Sigmoid colon (tissue), 7 donors: ENCODE measurements around the gene NOS3. TPM values are rescaled to one million over a fixed set of nuclear protein-coding genes. Genes with fewer than 3 reads are reported as not detected.
A peak's percentile ranks its signal among the peaks of the same experiment; 100 is the strongest.

Experiments used
- DNase-seq: peaks from one replicate; pipeline ENCODE4 v3.0.0-alpha.2; 2019
- H3K27ac ChIP-seq, 4 donors: fragments of 200-600 bp; sonication (generic); one replicate each; pipeline ENCODE4 v1.5.1; 2016 to 2019; ENCODE audit warnings: mild to moderate bottlenecking in 1 of 4
- H3K27me3 ChIP-seq, 3 donors: fragments of 200-600 bp; sonication (generic); one replicate each; pipeline ENCODE4 v1.5.1; 2019; ENCODE audit warnings: mild to moderate bottlenecking in 1 of 3
- H3K36me3 ChIP-seq, 4 donors: fragments of 200-600 bp; sonication (generic); one replicate each; pipeline ENCODE4 v1.5.1; 2016 to 2019
- H3K4me1 ChIP-seq, 4 donors: fragments of 200-600 bp; sonication (generic); one replicate each; pipeline ENCODE4 v1.5.1; 2017 to 2019
- H3K4me3 ChIP-seq, 4 donors: fragments of 200-600 bp; sonication (generic); one replicate each; pipeline ENCODE4 v1.5.1; 2017 to 2019; ENCODE audit warnings: mild to moderate bottlenecking in 2 of 4, moderate library complexity in 1 of 4
- H3K9me3 ChIP-seq, 4 donors: fragments of 200-600 bp in 3 of 4; sonication (generic) in 3 of 4; one replicate each; pipeline versions ENCODE4 v1.5.1 to v1.6.1; 2013 to 2019
- EP300 ChIP-seq, 4 donors: sonication (generic); formaldehyde crosslinking; IDR thresholded peaks; one replicate each; pipeline ENCODE4 v1.6.1; 2017; ENCODE audit warnings: antibody characterized with exemption in 4 of 4
- POLR2A ChIP-seq, 2 donors: fragments of 450-650 bp; IDR thresholded peaks; one replicate each; pipeline ENCODE4 v1.6.1; 2016; ENCODE audit warnings: antibody characterized with exemption in 2 of 2, mild to moderate bottlenecking in 2 of 2, moderate library complexity in 2 of 2
- POLR2AphosphoS5 ChIP-seq, 4 donors: sonication (generic); formaldehyde crosslinking; IDR thresholded peaks; one replicate each; pipeline ENCODE4 v1.6.1; 2017; ENCODE audit warnings: antibody characterized with exemption in 4 of 4
- WGBS, 2 donors: extraction: QIAGEN DNeasy Blood & Tissue Kit; methylation state at CpG; one replicate each; pipeline ENCODE4 v1.1.7; 2013; 5-methylcytosine and 5-hydroxymethylcytosine counted together
- intact Hi-C: fragments of 100-400 bp; cut with DNase I; formaldehyde crosslinking; loops from one replicate; pipeline ENCODE4 v1.15.1; 2023
- polyA plus RNA-seq, 3 donors: library from polyadenylated mRNA; stranded (reverse); fragments of 200-250 nt; gene quantifications; one replicate each; pipeline ENCODE4 v1.2.3, GENCODE V29; 2013
- total RNA-seq, 4 donors: library from RNA; depleted of rRNA; stranded (reverse); fragments of >200 nt; gene quantifications; one replicate each; pipeline ENCODE4 v1.1.0, GENCODE V29; 2016
- TF ChIP-seq, protein P1 (sequence below), 4 experiments: fragments of 450-650 bp in 3 of 4; fragments of 200-600 bp in 1 of 4; IDR thresholded peaks; one replicate each; pipeline ENCODE4 v1.5.1; 2016 to 2019; ENCODE audit warnings: antibody characterized with exemption in 4 of 4, mild to moderate bottlenecking in 3 of 4, moderate library complexity in 2 of 4
- donor health status: healthy with polysubstance abuse.
- donor health status: Bipolar disorder and iron deficiency.
- donor health status: healthy.

Gene NOS3
- total and polyA plus RNA-seq, 7 donors: 0.23 to 7.2 (median 1.8) TPM

DNA sequence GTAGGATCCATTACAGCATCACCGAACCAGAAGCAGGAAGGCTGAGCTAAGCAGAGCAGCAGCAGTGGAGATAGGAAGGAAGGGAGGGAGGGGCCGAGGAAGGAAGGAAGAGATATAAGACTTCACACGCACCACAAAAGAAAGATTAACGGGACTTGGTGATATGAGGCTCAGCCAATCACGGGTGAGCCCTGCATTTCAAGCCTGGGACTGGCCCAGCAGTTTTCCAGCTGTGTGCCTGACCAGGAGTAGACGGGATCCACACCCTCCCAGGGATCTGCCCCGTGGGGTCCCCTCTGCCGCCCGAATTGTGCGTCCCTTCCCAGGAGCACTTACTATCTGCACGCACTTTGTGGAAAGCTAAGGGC is 17.3 kb downstream of the NOS3 start:
- 46 to 56% methylated on average over 11 of the region's 11 CpGs for WGBS, 2 donors
- peaks cover 3 to 41% (median 29%) of the 10 kb centered on the region in 3 donors for H3K27me3 ChIP-seq
- H3K4me1 ChIP-seq: peaks cover 0 to 14% (median 3%) of the 10 kb centered on the region in 4 donors
- DNase-seq: no peak
- TF ChIP-seq, protein P1, sequence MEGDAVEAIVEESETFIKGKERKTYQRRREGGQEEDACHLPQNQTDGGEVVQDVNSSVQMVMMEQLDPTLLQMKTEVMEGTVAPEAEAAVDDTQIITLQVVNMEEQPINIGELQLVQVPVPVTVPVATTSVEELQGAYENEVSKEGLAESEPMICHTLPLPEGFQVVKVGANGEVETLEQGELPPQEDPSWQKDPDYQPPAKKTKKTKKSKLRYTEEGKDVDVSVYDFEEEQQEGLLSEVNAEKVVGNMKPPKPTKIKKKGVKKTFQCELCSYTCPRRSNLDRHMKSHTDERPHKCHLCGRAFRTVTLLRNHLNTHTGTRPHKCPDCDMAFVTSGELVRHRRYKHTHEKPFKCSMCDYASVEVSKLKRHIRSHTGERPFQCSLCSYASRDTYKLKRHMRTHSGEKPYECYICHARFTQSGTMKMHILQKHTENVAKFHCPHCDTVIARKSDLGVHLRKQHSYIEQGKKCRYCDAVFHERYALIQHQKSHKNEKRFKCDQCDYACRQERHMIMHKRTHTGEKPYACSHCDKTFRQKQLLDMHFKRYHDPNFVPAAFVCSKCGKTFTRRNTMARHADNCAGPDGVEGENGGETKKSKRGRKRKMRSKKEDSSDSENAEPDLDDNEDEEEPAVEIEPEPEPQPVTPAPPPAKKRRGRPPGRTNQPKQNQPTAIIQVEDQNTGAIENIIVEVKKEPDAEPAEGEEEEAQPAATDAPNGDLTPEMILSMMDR (IDR thresholded peaks at IDR 0.05): no peak
- no peak for TF ChIP-seq EP300 (IDR thresholded peaks at IDR 0.05)
- no peak for TF ChIP-seq POLR2AphosphoS5 (IDR thresholded peaks at IDR 0.05)
- TF ChIP-seq POLR2A (IDR thresholded peaks at IDR 0.05): no peak
- H3K36me3 ChIP-seq: no peaks in the 10 kb centered on the region
- H3K4me3 ChIP-seq: peak overlapping the region in 2 of 4 donors; percentile 17 to 19
- intact Hi-C loops: loop anchor here (5.0 kb wide), 1 partner anchor 231 kb away; no protein-coding TSS in a partner anchor
- H3K27ac ChIP-seq: no peak overlapping the region
- no peaks in the 10 kb centered on the region for H3K9me3 ChIP-seq

DNA sequence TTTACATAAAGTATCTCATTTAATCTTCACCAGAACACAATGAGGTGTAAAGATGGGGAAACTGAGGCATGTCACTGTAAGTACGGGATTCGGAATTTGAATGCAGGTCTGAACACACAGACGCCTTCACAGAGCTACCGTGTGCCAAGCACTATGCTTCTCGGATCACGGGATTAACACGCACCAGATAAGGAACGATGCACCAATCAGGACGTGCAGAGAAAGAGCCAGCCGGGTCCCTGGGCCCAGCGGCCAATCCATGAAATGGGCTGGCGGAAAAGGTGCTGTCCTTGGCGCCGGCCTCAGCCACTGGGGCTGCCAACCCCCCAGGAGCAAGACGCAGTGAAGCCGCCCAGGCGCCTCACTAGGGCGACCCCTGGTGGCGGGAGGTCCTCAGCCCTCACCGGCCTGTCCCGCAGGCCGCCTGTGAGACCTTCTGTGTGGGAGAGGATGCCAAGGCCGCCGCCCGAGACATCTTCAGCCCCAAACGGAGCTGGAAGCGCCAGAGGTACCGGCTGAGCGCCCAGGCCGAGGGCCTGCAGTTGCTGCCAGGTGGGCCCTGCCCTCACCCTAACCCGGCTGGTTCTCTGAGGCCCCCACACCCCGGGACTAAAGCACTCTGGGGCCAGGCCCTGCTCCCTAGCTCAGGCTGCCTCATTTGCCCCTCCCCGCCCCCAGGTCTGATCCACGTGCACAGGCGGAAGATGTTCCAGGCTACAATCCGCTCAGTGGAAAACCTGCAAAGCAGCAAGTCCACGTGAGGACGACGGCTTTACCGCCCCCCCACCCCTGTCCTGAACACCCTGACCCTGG is 17.9 kb downstream of the NOS3 start:
- peaks cover 8 to 47% (median 35%) of the 10 kb centered on the region in 3 donors for H3K27me3 ChIP-seq
- H3K4me1 ChIP-seq: peaks cover 0 to 20% (median 9%) of the 10 kb centered on the region in 4 donors
- no peak for DNase-seq
- no peak overlapping the region for H3K27ac ChIP-seq
- intact Hi-C loops: loop anchor here (5.0 kb wide), 1 partner anchor 231 kb away; no protein-coding TSS in a partner anchor
- no peaks in the 10 kb centered on the region for H3K9me3 ChIP-seq
- H3K36me3 ChIP-seq: no peaks in the 10 kb centered on the region
- WGBS, 2 donors: 58 to 68% methylated on average over 40 of the region's 40 CpGs
- peak overlapping the region in 2 of 4 donors; percentile 17 to 19 for H3K4me3 ChIP-seq
- TF ChIP-seq POLR2A (IDR thresholded peaks at IDR 0.05): no peak
- TF ChIP-seq POLR2AphosphoS5 (IDR thresholded peaks at IDR 0.05): no peak
- TF ChIP-seq, protein P1 (IDR thresholded peaks at IDR 0.05): peak in 3 of 4 experiments; percentile 32 to 62 (median 33)
- no peak for TF ChIP-seq EP300 (IDR thresholded peaks at IDR 0.05)

DNA sequence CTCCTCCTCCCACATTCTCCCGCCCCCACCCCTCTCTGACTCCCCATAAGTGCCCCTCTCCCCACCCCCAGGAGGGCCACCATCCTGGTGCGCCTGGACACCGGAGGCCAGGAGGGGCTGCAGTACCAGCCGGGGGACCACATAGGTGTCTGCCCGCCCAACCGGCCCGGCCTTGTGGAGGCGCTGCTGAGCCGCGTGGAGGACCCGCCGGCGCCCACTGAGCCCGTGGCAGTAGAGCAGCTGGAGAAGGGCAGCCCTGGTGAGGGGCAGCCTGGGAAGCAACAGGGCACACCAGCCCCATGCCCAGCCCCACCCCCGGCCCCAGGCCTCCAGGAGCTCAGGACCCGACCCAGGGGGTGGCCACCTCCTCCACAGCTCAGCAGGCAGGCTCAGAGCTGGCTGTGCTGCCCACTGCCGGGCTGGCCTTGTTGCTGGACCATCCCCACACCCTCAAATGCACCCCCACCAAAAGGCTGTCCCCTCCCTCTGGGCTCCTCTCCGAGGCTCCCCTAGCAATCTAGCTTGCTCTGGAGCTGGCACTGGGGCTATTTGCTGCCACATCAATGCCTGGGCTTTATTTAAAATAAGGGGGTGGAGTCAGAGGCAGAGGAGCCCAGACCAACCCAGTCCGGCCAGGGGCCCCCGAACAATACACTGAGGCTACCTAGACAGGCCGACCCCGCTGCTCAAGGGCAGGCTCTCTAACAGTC is 18.7 kb downstream of the NOS3 start:
- peaks cover 0 to 26% (median 15%) of the 10 kb centered on the region in 4 donors for H3K4me1 ChIP-seq
- TF ChIP-seq EP300 (IDR thresholded peaks at IDR 0.05) (no peak), POLR2A (IDR thresholded peaks at IDR 0.05) (no peak), POLR2AphosphoS5 (IDR thresholded peaks at IDR 0.05) (no peak)
- TF ChIP-seq, protein P1 (IDR thresholded peaks at IDR 0.05): no peak
- DNase-seq: no peak
- H3K36me3 ChIP-seq: no peaks in the 10 kb centered on the region
- H3K4me3 ChIP-seq: no peak overlapping the region
- 80 to 86% methylated on average over 22 of the region's 22 CpGs for WGBS, 2 donors
- H3K27me3 ChIP-seq: peaks cover 15 to 54% (median 42%) of the 10 kb centered on the region in 3 donors
- H3K27ac ChIP-seq: no peak overlapping the region
- intact Hi-C loops: loop anchor here (5.0 kb wide), 1 partner anchor 232 kb away; no protein-coding TSS in a partner anchor
- H3K9me3 ChIP-seq: no peaks in the 10 kb centered on the region

DNA sequence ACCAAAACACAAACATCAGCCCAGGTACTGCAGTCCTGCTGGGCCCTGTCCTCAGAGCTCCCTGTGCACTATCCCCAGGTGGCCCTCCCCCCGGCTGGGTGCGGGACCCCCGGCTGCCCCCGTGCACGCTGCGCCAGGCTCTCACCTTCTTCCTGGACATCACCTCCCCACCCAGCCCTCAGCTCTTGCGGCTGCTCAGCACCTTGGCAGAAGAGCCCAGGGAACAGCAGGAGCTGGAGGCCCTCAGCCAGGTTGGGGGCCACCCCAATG is 19.2 kb downstream of the NOS3 start:
- whole genome bisulfite sequencing, 2 donors: 51 to 64% methylated on average over 7 of the region's 7 CpGs
- Histone ChIP-seq H3K36me3 (no peaks in the 10 kb centered on the region), H3K27me3 (peaks cover 17 to 59% (median 47%) of the 10 kb centered on the region in 3 donors), H3K27ac (no peak overlapping the region), H3K9me3 (no peaks in the 10 kb centered on the region), H3K4me1 (peaks cover 0 to 26% (median 15%) of the 10 kb centered on the region in 4 donors), H3K4me3 (no peak overlapping the region)
- DNase-seq: no peak
- intact Hi-C loops: no loop called here
- TF ChIP-seq POLR2A (IDR thresholded peaks at IDR 0.05) (no peak), EP300 (IDR thresholded peaks at IDR 0.05) (no peak), POLR2AphosphoS5 (IDR thresholded peaks at IDR 0.05) (no peak)
- TF ChIP-seq, protein P1 (IDR thresholded peaks at IDR 0.05): no peak
